Dedifferentiated amniotic fluid mesenchymal stem cell (primary cell): ENCODE measurements around the gene CLEC18C.
A peak's percentile ranks its signal among the peaks of the same experiment; 100 is the strongest.
"Not testable (repeated sequence)": the region's sequence is repeated elsewhere in the genome, so short reads cannot be mapped to it uniquely, and the experiment has no call there.

Experiments
- DNase-seq: peaks from one replicate; pipeline ENCODE4 v3.0.0-alpha.2; 2016; ENCODE audit errors: extremely low spot score

Gene CLEC18C

DNA sequence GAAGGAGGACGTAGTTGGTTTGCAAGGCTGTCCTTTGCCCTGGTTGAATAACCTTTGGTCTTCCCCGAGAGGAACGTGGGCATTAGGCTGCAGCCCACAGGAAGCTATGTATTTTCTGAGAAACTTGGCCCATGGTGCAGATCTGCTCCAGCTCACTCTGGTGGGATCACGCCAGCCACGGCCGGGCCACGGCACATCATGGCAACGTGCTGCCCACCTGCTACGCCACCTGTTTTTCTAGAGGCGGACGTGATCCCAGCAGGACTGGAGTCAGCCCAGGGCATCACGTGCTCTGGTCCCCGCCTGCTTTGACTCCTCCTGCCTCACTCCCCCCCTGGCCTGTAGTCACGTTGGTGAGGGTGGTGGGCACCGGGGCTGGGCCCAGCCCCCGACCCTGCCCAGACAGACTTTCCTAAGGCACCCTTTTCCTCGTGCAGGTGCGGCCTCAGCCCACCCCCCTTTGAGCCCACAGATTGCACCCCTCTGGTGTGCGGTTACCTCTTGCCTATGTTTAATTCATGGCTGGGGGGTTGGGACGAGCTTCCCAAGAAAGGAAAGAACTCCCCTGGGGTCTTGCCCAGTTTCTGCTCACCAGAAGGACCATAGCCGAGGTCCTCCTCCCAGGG is at the start of gene CLEC18C:
Gene CLEC18C, plus strand, starts transcription at position 576 of the 626 bp plus-strand sequence. CDS start 492 bp downstream, outside the sequence.
- not testable (repeated sequence) for DNase-seq

- DNase-seq, result not testable (repeated sequence)
Observed at GRCh38 chr16:70123822-70124221, 49.8 kb upstream of the CLEC18C start.

GRCh38 chr16:70126226-70126625 is 47.4 kb upstream of the CLEC18C start:
- not testable (repeated sequence) for DNase-seq

DNA sequence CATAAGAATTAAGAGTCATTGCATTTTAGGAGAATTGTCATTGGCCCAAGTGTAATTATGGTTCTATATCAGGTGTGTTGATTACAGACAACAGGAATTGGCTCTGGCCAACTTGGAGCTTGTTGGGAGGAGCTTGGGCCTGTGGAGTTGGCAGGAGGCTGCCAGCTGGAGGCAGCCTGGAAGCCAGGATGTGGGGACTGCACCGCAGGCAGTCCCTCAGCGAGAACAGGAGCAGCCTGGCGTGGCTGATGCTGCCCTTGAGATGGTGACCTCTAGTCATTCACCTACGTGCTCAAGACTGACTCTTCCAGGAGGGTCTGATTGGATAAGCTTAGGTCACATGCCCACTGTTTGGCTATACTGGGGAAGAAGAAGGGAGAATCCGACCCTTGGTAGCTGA is 45.9 kb upstream of the CLEC18C start:
- not testable (repeated sequence) for DNase-seq

DNA sequence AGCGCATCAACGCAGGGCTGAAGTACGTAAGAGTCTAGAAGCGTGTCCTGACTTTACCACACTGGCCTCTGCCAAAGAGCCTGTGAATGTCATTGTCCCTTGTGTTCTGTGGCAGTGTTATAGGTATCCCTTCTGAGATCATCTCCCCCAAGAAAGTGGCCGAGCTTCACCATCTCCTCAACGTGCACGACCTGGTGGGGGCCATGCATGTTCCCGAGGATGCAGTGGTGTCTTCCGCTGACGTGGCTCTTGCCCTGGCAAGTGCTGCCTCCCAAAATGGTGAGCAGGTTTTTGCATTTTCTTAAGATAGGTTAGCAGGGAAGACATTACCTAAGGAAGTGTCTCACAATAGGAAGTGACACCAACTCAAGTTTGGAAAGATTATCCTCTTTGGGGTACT is 44.7 kb upstream of the CLEC18C start:
- not testable (repeated sequence) for DNase-seq

DNA sequence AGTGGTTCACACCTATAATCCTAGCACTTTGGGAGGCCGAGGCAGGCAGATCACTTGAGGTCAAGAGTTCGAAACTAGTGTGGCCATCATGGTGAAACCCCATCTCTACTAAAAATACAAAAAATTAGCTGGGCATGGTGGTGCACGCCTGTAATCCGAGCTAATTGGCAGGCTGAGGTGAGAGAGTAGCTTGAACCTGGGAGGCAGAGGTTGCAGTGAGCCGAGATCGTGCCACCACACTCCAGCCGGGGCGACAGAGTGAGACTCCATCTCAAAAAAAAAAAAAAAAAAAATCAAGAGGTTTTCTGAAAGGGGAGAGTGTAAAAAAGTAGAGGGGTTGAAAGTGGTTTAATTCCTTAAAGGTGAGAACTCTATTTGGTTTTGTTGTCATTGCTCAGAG is 37.8 kb upstream of the CLEC18C start:
- peak; percentile 13 for DNase-seq

- DNase-seq, result peak; percentile 6
Observed at GRCh38 chr16:70136595-70136994, 37.0 kb upstream of the CLEC18C start.

GRCh38 chr16:70142739-70143138 is 30.8 kb upstream of the CLEC18C start:
- not testable (repeated sequence) for DNase-seq

GRCh38 chr16:70143231-70143895 is 30.2 kb upstream of the CLEC18C start:
- DNase-seq, result not testable (repeated sequence)

DNA sequence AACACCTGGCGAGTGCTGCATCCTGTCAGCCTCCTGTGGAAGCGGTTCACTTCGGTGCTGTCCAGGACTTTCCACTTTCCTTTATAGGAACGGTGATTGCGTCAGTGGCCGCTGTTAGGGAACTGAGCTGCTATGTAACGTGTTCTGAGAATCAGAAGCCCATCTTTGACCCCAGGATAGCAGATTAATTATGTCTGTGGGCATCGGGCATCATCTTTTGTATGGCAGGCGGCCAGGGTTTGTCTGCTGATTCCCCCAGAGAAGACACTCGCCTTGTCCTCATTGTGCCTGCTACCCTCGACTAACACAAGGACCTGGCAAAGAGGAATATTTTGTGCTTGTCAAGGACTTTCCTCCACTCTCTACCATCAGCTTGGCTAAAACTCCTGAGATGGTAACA is 25.7 kb upstream of the CLEC18C start:
- not testable (repeated sequence) for DNase-seq

- DNase-seq, result not testable (repeated sequence)
Observed at GRCh38 chr16:70148453-70148852, 25.1 kb upstream of the CLEC18C start.

DNA sequence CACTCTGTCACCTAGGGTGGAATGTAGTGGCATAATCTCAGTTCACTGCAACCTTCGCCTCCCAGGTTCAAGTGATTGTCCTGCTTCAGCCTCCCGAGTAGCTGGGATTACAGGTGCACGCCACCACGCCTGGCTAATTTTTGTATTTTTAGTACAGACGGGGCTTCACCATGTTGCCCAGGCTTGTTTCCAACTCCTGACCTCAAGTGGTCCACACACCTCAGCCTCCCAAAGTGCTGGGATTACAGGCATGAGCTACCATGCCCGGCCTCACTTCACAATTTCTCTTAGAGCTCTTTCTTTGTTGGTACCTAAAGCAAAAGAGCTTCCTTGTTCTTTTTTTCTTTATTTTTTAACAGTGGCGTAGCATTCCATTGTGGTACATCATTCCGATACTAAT is 24.3 kb upstream of the CLEC18C start:
- DNase-seq, result not testable (repeated sequence)

DNA sequence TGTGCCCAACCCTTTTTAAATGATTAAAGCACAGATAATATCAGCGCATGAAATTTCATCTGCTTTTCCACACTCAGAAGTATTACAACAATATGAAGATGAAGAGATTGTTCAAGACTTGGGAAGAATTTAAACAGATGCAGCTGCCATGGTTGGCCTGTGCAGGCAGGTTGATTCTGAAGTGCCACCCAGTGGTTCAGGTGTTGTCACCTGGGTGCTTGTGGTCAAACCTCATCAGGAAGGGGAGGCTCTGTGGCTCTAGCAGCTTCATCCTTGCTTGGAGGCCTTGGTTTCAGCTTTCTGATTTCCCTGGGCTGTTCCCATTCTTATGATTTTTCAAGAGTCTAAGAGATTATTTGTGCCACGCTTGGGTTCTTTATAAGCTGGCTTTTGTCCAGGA is 22.2 kb upstream of the CLEC18C start:
- DNase-seq, result no peak

DNA sequence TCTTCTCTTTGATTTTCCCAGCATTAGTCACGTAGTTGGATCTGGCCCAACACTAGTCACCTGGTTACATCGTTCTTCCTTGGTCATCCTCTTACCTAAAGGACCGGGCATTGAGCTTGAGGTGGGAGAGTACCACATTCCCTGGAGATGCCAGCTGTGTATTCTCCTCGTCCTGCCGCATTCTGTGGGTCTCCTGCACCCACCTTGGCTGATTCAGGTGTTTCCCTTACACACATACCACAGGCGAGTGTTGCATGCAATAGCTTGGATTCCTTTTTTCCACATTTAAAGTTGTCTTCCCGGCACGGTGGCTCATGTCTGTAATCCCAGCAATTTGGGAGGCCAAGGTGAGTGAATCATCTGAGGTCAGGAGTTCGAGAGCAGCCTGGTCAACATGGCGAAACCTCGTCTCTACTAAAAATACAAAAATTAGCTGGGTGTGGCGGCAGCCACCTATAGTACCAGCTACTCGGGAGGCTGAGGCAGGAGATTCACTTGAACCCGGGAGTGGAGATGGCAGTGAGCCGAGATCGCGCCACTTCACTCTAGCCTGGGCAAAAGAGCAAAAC is 21.6 kb upstream of the CLEC18C start:
- DNase-seq, result no peak

GRCh38 chr16:70152578-70153302 is 20.8 kb upstream of the CLEC18C start:
- no peak for DNase-seq

- DNase-seq, result not testable (repeated sequence)
Observed at GRCh38 chr16:70154736-70155135, 18.9 kb upstream of the CLEC18C start.

- DNase-seq, result no peak
Observed at GRCh38 chr16:70156207-70156978, 17.2 kb upstream of the CLEC18C start.

- no peak for DNase-seq
Observed at GRCh38 chr16:70157105-70157476, 16.5 kb upstream of the CLEC18C start.

- no peak for DNase-seq
Observed at GRCh38 chr16:70157477-70158260, 15.9 kb upstream of the CLEC18C start.

GRCh38 chr16:70158261-70158939 is 15.2 kb upstream of the CLEC18C start:
- no peak for DNase-seq
